Breast epithelium (tissue), 4 donors: ENCODE results near the gene CMTM5. TPM values are rescaled to one million over a fixed set of nuclear protein-coding genes. Genes with fewer than 3 reads are reported as not detected.
"Not testable (repeated sequence)": the region's sequence is repeated elsewhere in the genome, so short reads cannot be mapped to it uniquely, and the experiment has no call there.

ENCODE experiments used
- DNase-seq, 2 donors: peaks; one replicate each; pipeline ENCODE4 v3.0.0-alpha.2; 2019; ENCODE audit warnings: low spot score in 2 of 2
- H3K27ac ChIP-seq, 2 donors: fragments of 200-600 bp; sonication (generic) in 1 of 2; one replicate each; pipeline ENCODE4 v1.5.1; 2016 to 2019; ENCODE audit warnings: mild to moderate bottlenecking in 1 of 2
- H3K27me3 ChIP-seq, 2 donors: fragments of 200-600 bp; sonication (generic) in 1 of 2; one replicate each; pipeline versions ENCODE4 v1.5.1 to v1.6.0; 2017 to 2019; ENCODE audit warnings: control low read depth in 1 of 2, mild to moderate bottlenecking in 1 of 2
- H3K36me3 ChIP-seq: fragments of 200-600 bp; one replicate; pipeline ENCODE4 v1.5.1; 2019
- H3K4me1 ChIP-seq, 2 donors: fragments of 200-600 bp; sonication (generic); one replicate each; pipeline ENCODE4 v1.5.1; 2016 to 2019; ENCODE audit warnings: control low read depth in 1 of 2
- H3K4me3 ChIP-seq, 3 donors: fragments of 200-600 bp; sonication (generic); 1 replicate in 2 of 3; 2 replicates in 1 of 3; pipeline ENCODE4 v1.5.1; 2016 to 2019; ENCODE audit warnings: mild to moderate bottlenecking in 3 of 3, moderate library complexity in 2 of 3
- H3K9me3 ChIP-seq, 2 donors: fragments of 200-600 bp; sonication (generic) in 1 of 2; one replicate each; pipeline ENCODE4 v1.5.1; 2016 to 2019; ENCODE audit warnings: control low read depth in 1 of 2
- POLR2A ChIP-seq: fragments of 450-650 bp; IDR thresholded peaks from one replicate; pipeline ENCODE4 v1.6.1; 2016; ENCODE audit warnings: antibody characterized with exemption, mild to moderate bottlenecking, moderate library complexity
- POLR2AphosphoS5 ChIP-seq, 3 donors: sonication (generic); formaldehyde crosslinking; IDR thresholded peaks; one replicate each; pipeline ENCODE4 v1.6.1; 2017; ENCODE audit warnings: antibody characterized with exemption in 3 of 3
- intact Hi-C: fragments of 100-400 bp; cut with DNase I; formaldehyde crosslinking; loops from one replicate; pipeline ENCODE4 v1.15.1; 2023; ENCODE audit warnings: low total_unique reads
- total RNA-seq, 3 donors: library from RNA; depleted of rRNA; stranded (reverse); fragments of >200 nt; gene quantifications; one replicate each; pipeline ENCODE4 v1.1.0, GENCODE V29; 2016
- TF ChIP-seq, protein P1 (sequence below), 3 donors: fragments of 450-650 bp; IDR thresholded peaks; one replicate each; pipeline ENCODE4 v1.5.1; 2016 to 2017; ENCODE audit warnings: antibody characterized with exemption in 3 of 3, mild to moderate bottlenecking in 3 of 3, moderate library complexity in 3 of 3

The CMTM5 gene
- total RNA-seq, 3 donors from 2014 or later = 0.64 to 0.88 TPM; not detected in 1

DNA sequence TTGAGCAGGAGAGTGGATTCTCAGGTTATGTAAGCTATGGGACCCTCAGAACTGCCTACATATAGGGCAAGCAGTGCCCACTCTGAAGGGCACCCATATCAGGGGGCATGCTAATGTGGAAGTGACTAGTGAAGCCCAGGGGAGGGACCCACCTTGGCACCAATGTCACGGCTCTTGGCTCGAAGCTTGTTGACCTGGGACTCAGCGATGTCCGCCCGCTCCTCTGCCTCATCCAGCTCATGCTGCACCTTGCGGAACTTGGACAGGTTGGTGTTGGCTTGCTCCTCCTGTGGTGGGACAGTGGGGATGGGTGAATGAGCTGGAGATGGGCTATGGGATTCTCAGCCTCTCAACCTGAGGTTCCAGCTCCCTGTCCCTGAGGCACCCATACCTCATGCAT, 5.4 kb downstream of the CMTM5 start:
- Histone ChIP-seq H3K4me3 (no peak overlapping the region), H3K27ac (no peak overlapping the region), H3K27me3 (no peaks in the 10 kb centered on the region), H3K4me1 (no peaks in the 10 kb centered on the region), H3K9me3 (no peaks in the 10 kb centered on the region), H3K36me3 (no peaks in the 10 kb centered on the region)
- intact Hi-C loops = no loop called here
- TF ChIP-seq, protein P1, sequence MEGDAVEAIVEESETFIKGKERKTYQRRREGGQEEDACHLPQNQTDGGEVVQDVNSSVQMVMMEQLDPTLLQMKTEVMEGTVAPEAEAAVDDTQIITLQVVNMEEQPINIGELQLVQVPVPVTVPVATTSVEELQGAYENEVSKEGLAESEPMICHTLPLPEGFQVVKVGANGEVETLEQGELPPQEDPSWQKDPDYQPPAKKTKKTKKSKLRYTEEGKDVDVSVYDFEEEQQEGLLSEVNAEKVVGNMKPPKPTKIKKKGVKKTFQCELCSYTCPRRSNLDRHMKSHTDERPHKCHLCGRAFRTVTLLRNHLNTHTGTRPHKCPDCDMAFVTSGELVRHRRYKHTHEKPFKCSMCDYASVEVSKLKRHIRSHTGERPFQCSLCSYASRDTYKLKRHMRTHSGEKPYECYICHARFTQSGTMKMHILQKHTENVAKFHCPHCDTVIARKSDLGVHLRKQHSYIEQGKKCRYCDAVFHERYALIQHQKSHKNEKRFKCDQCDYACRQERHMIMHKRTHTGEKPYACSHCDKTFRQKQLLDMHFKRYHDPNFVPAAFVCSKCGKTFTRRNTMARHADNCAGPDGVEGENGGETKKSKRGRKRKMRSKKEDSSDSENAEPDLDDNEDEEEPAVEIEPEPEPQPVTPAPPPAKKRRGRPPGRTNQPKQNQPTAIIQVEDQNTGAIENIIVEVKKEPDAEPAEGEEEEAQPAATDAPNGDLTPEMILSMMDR (IDR thresholded peaks at IDR 0.05) = no peak
- TF ChIP-seq POLR2AphosphoS5 (IDR thresholded peaks at IDR 0.05) (no peak), POLR2A (no peak)
- no peak for DNase-seq

DNA sequence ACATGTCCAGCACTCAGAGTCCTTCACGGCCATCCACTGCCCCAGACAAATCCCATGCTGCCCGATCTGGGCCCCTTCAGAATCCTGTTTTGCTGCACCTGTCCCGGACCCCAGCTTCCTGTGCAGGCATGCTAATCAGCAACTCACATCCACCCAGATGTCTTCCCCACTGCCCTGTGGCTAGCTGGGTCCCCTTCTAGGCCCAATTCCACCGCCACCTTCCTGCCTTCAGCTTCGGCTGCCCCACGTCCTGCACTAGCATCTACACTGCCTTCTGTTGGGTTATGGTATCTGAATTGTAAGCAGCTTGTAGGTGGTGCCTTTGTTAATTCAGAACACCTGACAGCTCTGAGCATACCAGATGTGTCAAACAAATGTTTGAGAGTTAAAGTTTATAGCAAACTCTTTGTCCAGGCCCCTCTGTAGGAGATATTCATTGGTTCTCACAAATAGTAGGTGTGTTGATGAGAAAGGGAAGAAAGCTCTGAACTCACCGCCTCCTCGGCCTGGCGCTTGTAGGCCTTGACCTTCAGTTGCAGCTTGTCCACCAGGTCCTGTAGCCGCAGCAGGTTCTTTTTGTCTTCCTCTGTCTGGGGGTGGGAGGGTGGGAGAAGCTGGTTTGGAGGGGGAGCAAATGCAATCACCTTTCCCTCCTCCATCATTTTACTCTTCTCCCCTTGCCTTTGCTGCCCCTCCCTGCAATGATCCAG, 6.0 kb downstream of the CMTM5 start:
- no peaks in the 10 kb centered on the region for H3K27me3 ChIP-seq
- DNase-seq = no peak

DNA sequence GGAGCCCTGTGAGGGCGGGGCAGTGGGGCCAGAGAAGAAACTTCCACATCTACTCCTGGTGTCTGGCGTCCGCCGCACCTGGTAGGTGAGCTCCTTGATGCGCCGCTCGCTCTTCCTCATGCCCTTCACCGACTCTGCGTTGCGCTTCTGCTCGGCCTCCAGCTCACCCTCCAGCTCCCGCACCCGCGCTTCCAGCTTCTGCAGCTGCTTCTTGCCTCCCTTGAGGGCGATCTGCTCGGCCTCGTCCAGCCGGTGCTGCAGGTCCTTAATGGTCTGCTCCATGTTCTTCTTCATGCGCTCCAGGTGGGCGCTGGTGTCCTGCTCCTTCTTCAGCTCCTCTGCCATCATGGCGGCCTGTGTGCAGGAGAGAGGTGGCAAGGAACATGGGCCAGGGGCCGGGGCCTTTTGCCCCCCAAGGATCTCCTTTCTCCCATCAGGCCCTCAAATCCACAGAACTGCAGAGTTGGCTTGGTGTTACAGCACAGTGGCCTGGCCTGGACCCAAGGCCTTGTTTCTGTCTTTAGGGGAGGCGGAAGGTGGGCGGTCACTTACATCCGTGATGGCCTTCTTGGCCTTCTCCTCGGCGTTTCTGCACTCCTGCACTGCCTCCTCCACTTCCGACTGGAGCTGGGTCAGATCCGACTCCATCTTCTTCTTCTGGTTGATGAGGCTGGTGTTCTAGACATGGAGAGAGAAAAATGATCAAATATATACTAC, 7.7 kb downstream of the CMTM5 start:
- TF ChIP-seq POLR2AphosphoS5 (IDR thresholded peaks at IDR 0.05) (no peak), POLR2A (no peak)
- TF ChIP-seq, protein P1 (IDR thresholded peaks at IDR 0.05) = no peak
- DNase-seq = no peak
- Histone ChIP-seq H3K36me3 (no peaks in the 10 kb centered on the region), H3K9me3 (no peaks in the 10 kb centered on the region), H3K4me3 (no peak overlapping the region), H3K27me3 (no peaks in the 10 kb centered on the region), H3K27ac (no peak overlapping the region), H3K4me1 (no peaks in the 10 kb centered on the region)
- intact Hi-C loops = no loop called here

More for the DNA sequence above, 6.0 kb downstream of the CMTM5 start:
- TF ChIP-seq POLR2A (no peak), POLR2AphosphoS5 (IDR thresholded peaks at IDR 0.05) (no peak)
- TF ChIP-seq, protein P1 (IDR thresholded peaks at IDR 0.05) = no peak
- H3K27ac ChIP-seq = no peak overlapping the region
- no peaks in the 10 kb centered on the region for H3K36me3 ChIP-seq
- H3K9me3 ChIP-seq = no peaks in the 10 kb centered on the region
- intact Hi-C loops = no loop called here
- H3K4me3 ChIP-seq = no peak overlapping the region
- no peaks in the 10 kb centered on the region for H3K4me1 ChIP-seq

DNA sequence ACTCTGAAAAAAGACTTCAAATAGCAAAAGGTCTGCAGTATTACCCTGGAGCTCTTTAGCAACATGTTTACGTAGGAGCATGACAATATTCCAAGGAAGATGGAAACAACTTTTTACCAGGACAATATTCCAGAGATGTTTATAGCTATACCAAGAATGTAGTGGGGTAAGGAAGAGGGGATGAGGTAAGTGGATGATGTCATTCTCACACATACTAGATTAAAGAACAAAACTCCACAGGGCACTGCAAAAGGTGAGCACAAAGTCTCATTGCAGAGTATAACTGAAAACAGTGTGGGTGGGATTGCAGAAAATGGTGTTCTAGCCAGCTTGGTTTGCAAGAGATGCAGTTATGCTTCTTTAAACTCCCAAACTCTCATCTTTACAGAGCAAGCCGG, 8.4 kb downstream of the CMTM5 start:
- Histone ChIP-seq H3K9me3 (no peaks in the 10 kb centered on the region), H3K4me3 (no peak overlapping the region), H3K27ac (no peak overlapping the region), H3K36me3 (no peaks in the 10 kb centered on the region), H3K27me3 (no peaks in the 10 kb centered on the region), H3K4me1 (no peaks in the 10 kb centered on the region)
- intact Hi-C loops = no loop called here
- no peak for DNase-seq
- TF ChIP-seq, protein P1 (IDR thresholded peaks at IDR 0.05) = no peak
- TF ChIP-seq POLR2A (no peak), POLR2AphosphoS5 (IDR thresholded peaks at IDR 0.05) (no peak)

DNA sequence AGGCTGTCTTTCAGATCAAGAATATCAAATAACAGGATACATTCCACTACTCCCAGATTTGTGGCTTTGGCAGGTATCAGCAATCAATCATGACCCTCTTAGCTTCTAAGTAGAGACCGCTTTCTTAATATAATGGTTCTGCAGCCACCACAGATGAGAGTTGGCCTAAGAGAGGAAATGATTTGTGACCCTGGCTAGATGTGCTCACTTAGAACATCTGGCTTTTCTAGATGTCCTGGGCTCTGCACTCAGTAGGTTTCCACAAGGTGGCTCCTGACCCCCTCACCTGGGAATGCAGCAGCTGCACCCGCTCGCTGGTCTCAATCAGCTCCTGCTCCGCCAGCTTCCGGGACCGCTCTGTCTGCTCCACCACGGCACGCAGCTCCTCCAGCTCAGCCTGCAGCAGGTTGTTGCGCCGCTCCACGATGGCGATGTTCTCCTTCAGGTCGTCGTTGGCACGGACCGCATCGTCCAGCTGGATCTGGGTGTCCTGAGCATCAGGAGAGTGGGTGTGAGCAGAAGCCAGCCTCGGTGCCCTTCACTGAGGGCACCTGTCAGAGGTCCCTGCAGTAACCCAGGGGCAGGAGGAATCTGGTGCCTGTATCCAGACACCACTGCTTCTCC, 8.9 kb downstream of the CMTM5 start:
- intact Hi-C loops = no loop called here
- H3K4me1 ChIP-seq = no peaks in the 10 kb centered on the region
- H3K27me3 ChIP-seq = no peaks in the 10 kb centered on the region
- DNase-seq = no peak
- H3K36me3 ChIP-seq = no peaks in the 10 kb centered on the region
- H3K27ac ChIP-seq = no peak overlapping the region
- no peak overlapping the region for H3K4me3 ChIP-seq
- TF ChIP-seq POLR2AphosphoS5 (IDR thresholded peaks at IDR 0.05) (no peak), POLR2A (no peak)
- TF ChIP-seq, protein P1 (IDR thresholded peaks at IDR 0.05) = no peak
- no peaks in the 10 kb centered on the region for H3K9me3 ChIP-seq

DNA sequence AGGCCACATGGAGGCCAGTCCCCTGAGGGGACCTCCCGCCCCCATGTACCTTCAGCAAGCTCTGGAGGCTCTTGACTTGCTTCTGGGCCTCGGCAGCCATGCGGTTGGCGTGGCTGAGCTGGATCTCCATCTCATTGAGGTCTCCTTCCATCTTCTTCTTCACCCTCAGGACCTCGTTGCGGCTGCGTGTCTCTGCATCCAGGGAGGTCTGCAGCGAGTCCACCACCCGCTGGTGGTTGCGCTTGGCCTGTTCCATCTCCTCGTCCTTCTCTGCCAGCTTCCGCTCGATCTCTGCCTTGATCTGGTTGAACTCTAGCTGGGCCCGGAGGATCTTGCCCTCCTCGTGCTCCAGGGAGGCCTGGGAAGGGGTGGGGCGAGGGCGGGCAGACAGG, 9.4 kb downstream of the CMTM5 start:
- H3K36me3 ChIP-seq, H3K9me3 ChIP-seq, intact Hi-C loops, H3K27me3 ChIP-seq, H3K27ac ChIP-seq, H3K4me3 ChIP-seq, H3K4me1 ChIP-seq, DNase-seq: not testable (repeated sequence)
